Uterus (tissue), 2 donors: ENCODE results near the gene USP44.

Experiments used
- POLR2A ChIP-seq, 2 donors: fragments of 450-650 bp; IDR thresholded peaks; one replicate each; pipeline ENCODE4 v1.6.1; 2016; ENCODE audit warnings: antibody characterized with exemption in 2 of 2, mild to moderate bottlenecking in 1 of 2, moderate library complexity in 1 of 2
- TF ChIP-seq, protein P1 (sequence below), 4 experiments: fragments of 200-600 bp in 2 of 4; fragments of 450-650 bp in 2 of 4; sonication (generic) in 2 of 4; IDR thresholded peaks; one replicate each; pipeline ENCODE4 v1.5.1; 2016 to 2019; ENCODE audit warnings: antibody characterized with exemption in 4 of 4, mild to moderate bottlenecking in 2 of 4, moderate library complexity in 1 of 4

DNA sequence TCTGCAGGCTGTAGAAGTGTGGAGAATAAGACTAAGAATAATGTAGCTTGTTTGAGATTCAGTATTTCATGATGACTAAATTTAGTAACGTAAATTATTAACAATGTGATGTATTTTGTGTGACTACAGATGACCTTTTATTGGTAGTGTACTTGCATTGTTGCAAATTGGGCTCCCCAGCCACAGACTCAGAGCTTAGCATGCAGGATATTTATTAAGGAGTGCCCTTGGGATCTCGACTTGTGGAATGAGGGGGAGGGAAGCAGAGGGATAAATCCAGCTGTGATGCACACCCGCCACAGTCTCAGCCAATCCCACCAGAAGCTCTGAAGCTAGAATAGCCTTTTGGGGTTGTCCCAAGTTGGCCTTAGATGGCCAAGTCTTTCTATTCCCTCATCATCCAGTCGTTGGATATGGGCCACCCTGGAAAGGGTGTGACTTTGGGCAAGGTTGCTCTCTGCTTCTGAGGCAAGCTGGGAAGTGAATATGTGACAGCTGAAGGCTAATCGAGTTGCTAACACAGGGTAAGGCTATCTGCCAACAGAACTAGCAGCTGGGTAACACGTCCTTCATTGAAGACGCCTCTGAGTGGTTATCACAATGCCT lies 42.1 kb upstream of the USP44 start:
- TF ChIP-seq, protein P1, sequence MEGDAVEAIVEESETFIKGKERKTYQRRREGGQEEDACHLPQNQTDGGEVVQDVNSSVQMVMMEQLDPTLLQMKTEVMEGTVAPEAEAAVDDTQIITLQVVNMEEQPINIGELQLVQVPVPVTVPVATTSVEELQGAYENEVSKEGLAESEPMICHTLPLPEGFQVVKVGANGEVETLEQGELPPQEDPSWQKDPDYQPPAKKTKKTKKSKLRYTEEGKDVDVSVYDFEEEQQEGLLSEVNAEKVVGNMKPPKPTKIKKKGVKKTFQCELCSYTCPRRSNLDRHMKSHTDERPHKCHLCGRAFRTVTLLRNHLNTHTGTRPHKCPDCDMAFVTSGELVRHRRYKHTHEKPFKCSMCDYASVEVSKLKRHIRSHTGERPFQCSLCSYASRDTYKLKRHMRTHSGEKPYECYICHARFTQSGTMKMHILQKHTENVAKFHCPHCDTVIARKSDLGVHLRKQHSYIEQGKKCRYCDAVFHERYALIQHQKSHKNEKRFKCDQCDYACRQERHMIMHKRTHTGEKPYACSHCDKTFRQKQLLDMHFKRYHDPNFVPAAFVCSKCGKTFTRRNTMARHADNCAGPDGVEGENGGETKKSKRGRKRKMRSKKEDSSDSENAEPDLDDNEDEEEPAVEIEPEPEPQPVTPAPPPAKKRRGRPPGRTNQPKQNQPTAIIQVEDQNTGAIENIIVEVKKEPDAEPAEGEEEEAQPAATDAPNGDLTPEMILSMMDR (IDR thresholded peaks at IDR 0.05): no peak
- TF ChIP-seq POLR2A (IDR thresholded peaks at IDR 0.05): no peak
